Fibroblast of pulmonary artery (primary cell): ENCODE measurements around the gene INSL3.
"Not testable (repeated sequence)": the region's sequence is repeated elsewhere in the genome, so short reads cannot be mapped to it uniquely, and the experiment has no call there.

Experiments used
- DNase-seq: peaks from one replicate; pipeline ENCODE4 v3.0.0-alpha.2; 2010; ENCODE audit warnings: low read depth
- H3K4me3 ChIP-seq: replicated peaks from 2 replicates; pipeline ENCODE4 v1.5.1; 2011; ENCODE audit warnings: low read depth, mild to moderate bottlenecking, control low read depth, low read length, moderate library complexity
- CTCF ChIP-seq: IDR thresholded peaks from 2 replicates; pipeline ENCODE4 v1.5.1; 2011; ENCODE audit warnings: mild to moderate bottlenecking, control low read depth, low read length, inconsistent platforms; ENCODE audit errors: missing control alignments

Gene INSL3

GRCh38 chr19:17790059-17790780 lies 31.1 kb downstream of the INSL3 start:
- TF ChIP-seq CTCF, result no peak
- DNase-seq, result no peak

GRCh38 chr19:17788632-17789031 lies 32.7 kb downstream of the INSL3 start:
- no peak for DNase-seq
- no peak overlapping the region for H3K4me3 ChIP-seq
- TF ChIP-seq CTCF, result no peak

More at GRCh38 chr19:17790059-17790780, 31.1 kb downstream of the INSL3 start:
- H3K4me3 ChIP-seq, result no peak overlapping the region

GRCh38 chr19:17787274-17787913 lies 33.9 kb downstream of the INSL3 start:
- no peak for TF ChIP-seq CTCF
- DNase-seq, result no peak
- H3K4me3 ChIP-seq, result no peak overlapping the region

GRCh38 chr19:17784201-17785008 lies 36.9 kb downstream of the INSL3 start:
- DNase-seq, result peak; percentile 72
- TF ChIP-seq CTCF, result peak; percentile 87
- no peak overlapping the region for H3K4me3 ChIP-seq

- DNase-seq, H3K4me3 ChIP-seq: not testable (repeated sequence)
Observed at GRCh38 chr19:17783721-17784120, 37.6 kb downstream of the INSL3 start.

- no peak overlapping the region for H3K4me3 ChIP-seq
Observed at GRCh38 chr19:17780781-17781180, 40.5 kb downstream of the INSL3 start.

More at GRCh38 chr19:17780781-17781180, 40.5 kb downstream of the INSL3 start:
- TF ChIP-seq CTCF, result no peak
- DNase-seq, result no peak
